Measurements from ENCODE around the gene DPP6. TPM values are rescaled to one million over a fixed set of nuclear protein-coding genes. Genes with fewer than 3 reads are reported as not detected.
"Not testable (repeated sequence)": the region's sequence is repeated elsewhere in the genome, so short reads cannot be mapped to it uniquely, and the experiment has no call there.

Gene DPP6
- total and polyA plus RNA-seq, 2 of the 8 experiments (the other 6 are each of a cell fraction or from before 2014, with no cell fraction given) = 4.7 to 6.8 TPM

- 93% methylated on average over 3 of the region's 3 CpGs; no CpG with 5 or more reads in 1 of the 2 experiments for WGBS, 2 experiments (ENCODE audit: extremely low coverage in 1 of 2, insufficient coverage in 1 of 2, insufficient read length in 1 of 2, insufficient replicate concordance in 2 of 2, low coverage in 1 of 2, low lambda C conversion rate in 2 of 2, missing lambda C conversion rate in 1 of 2)
These were observed 28.1 kb downstream of the DPP6 start for GRCh38 chr7:154080249-154080648.

DNA sequence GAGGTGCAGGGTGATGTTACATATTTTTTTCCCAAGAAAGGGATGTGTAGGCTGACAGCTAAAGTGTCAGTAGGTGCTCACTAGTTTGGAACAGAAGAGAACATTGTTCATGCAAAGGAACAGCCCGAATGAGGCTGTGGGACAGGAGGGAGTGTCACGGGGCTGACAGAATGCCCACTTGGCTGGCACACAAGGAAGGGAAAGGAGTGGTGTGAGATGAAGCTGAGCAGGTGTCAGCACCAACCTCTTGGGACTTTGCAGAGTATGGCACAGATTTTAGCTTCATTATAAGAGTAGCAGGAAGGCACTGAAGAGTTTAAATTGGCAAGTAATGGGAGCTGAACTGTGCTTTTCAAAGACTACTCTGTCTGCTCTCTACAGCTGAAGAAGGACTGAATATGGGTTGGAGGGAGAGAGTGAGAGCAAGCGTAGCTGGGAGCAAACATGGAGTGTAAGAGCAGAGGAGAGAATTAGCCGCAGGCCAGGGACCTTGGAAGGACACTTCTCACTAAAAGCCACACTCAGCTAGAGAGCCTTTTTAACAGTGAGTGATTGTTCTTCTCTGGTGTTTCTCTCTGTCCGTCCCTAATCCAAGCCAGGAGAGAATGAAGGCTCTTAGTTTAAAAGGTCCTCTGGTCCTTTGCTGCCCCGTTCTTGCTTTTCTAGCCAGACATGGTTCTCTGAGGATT, 35.0 kb downstream of the DPP6 start:
- H2BK12ac ChIP-seq (ENCODE audit: low read depth, low read length); H3K4me2 ChIP-seq (ENCODE audit: insufficient read depth in 1 of 2, low read depth in 2 of 2, low read length in 2 of 2); H3K79me1 ChIP-seq (ENCODE audit: low read depth, low read length); H4K5ac ChIP-seq (ENCODE audit: insufficient read length, low read depth, low read length); H2BK15ac ChIP-seq (ENCODE audit: low read length); H3K79me2 ChIP-seq (ENCODE audit: control insufficient read depth in 1 of 2, insufficient read depth in 2 of 2, low read length in 2 of 2); CTCF ChIA-PET (ENCODE audit: partially characterized antibody); H2BK20ac ChIP-seq (ENCODE audit: low read length); H2BK120ac ChIP-seq (replicated peaks; ENCODE audit: low read depth, low read length); H2AK5ac ChIP-seq (ENCODE audit: low read depth, low read length); FAIRE-seq; H4K91ac ChIP-seq (replicated peaks; ENCODE audit: insufficient read length, low read length); H4K8ac ChIP-seq (ENCODE audit: extremely low read depth, insufficient read depth, low read length); DNase-seq (ENCODE audit: low read depth in 1 of 2, low spot score in 2 of 2); H4K20me1 ChIP-seq (replicated peaks in 1 of 2; ENCODE audit: control insufficient read depth in 1 of 2, insufficient read depth in 2 of 2, low read length in 2 of 2); H3K56ac ChIP-seq (replicated peaks; ENCODE audit: insufficient read length, low read depth, low read length); H3K9ac ChIP-seq (replicated peaks in 1 of 4; ENCODE audit: extremely low read depth in 1 of 4, low read depth in 3 of 4, low read length in 3 of 4); H3K27me3 ChIP-seq (replicated peaks in 1 of 4; ENCODE audit: control insufficient read depth in 3 of 4, extremely low read depth in 1 of 4, insufficient read depth in 3 of 4, low read length in 3 of 4); H3K36me3 ChIP-seq (ENCODE audit: control insufficient read depth in 2 of 4, insufficient read depth in 4 of 4, low read length in 3 of 4); H3K14ac ChIP-seq (ENCODE audit: insufficient read length); H2AFZ ChIP-seq (ENCODE audit: low read length); H3K23ac ChIP-seq (ENCODE audit: insufficient read length); H3K4me1 ChIP-seq (replicated peaks in 1 of 4; ENCODE audit: control insufficient read depth in 3 of 4, insufficient read depth in 4 of 4, low read length in 3 of 4); H3K9me3 ChIP-seq (ENCODE audit: insufficient read depth in 2 of 2, low read depth in 1 of 2, low read length in 1 of 2); H3K4me3 ChIP-seq (ENCODE audit: extremely low read depth in 1 of 4, insufficient read depth in 2 of 4, low read depth in 3 of 4, low read length in 4 of 4); H3K4ac ChIP-seq (replicated peaks; ENCODE audit: insufficient read length, low read depth, low read length); H3K18ac ChIP-seq (ENCODE audit: extremely low read depth, low read length); POLR2A ChIA-PET (ENCODE audit: partially characterized antibody); H3K27ac ChIP-seq (ENCODE audit: low read depth, low read length); H3K23me2 ChIP-seq (ENCODE audit: low read depth, low read length); H2BK5ac ChIP-seq (ENCODE audit: low read depth, low read length): not testable (repeated sequence)
- WGBS, 2 experiments (ENCODE audit: extremely low coverage in 1 of 2, insufficient coverage in 1 of 2, insufficient read length in 1 of 2, insufficient replicate concordance in 2 of 2, low coverage in 1 of 2, low lambda C conversion rate in 2 of 2, missing lambda C conversion rate in 1 of 2) = 88% methylated on average over 5 of the region's 6 CpGs; no CpG with 5 or more reads in 1 of the 2 experiments

More at GRCh38 chr7:154080249-154080648, 28.1 kb downstream of the DPP6 start:
- H2AK5ac ChIP-seq (ENCODE audit: low read depth, low read length); H3K79me1 ChIP-seq (ENCODE audit: low read depth, low read length); H3K14ac ChIP-seq (ENCODE audit: insufficient read length); H2BK15ac ChIP-seq (ENCODE audit: low read length); H3K4me3 ChIP-seq (ENCODE audit: extremely low read depth in 1 of 4, insufficient read depth in 2 of 4, low read depth in 3 of 4, low read length in 4 of 4); H3K4me2 ChIP-seq (ENCODE audit: insufficient read depth in 1 of 2, low read depth in 2 of 2, low read length in 2 of 2); H4K5ac ChIP-seq (ENCODE audit: insufficient read length, low read depth, low read length); H2AFZ ChIP-seq (ENCODE audit: low read length); H4K20me1 ChIP-seq (replicated peaks in 1 of 2; ENCODE audit: control insufficient read depth in 1 of 2, insufficient read depth in 2 of 2, low read length in 2 of 2); H3K27me3 ChIP-seq (replicated peaks in 1 of 4; ENCODE audit: control insufficient read depth in 3 of 4, extremely low read depth in 1 of 4, insufficient read depth in 3 of 4, low read length in 3 of 4); POLR2A ChIA-PET (ENCODE audit: partially characterized antibody); FAIRE-seq; H3K4ac ChIP-seq (replicated peaks; ENCODE audit: insufficient read length, low read depth, low read length); H2BK5ac ChIP-seq (ENCODE audit: low read depth, low read length); DNase-seq (ENCODE audit: low read depth in 1 of 2, low spot score in 2 of 2); H3K4me1 ChIP-seq (replicated peaks in 1 of 4; ENCODE audit: control insufficient read depth in 3 of 4, insufficient read depth in 4 of 4, low read length in 3 of 4); H3K9me3 ChIP-seq (ENCODE audit: insufficient read depth in 2 of 2, low read depth in 1 of 2, low read length in 1 of 2); H3K9ac ChIP-seq (replicated peaks in 1 of 4; ENCODE audit: extremely low read depth in 1 of 4, low read depth in 3 of 4, low read length in 3 of 4); H2BK20ac ChIP-seq (ENCODE audit: low read length); H4K8ac ChIP-seq (ENCODE audit: extremely low read depth, insufficient read depth, low read length); H2BK12ac ChIP-seq (ENCODE audit: low read depth, low read length); H3K27ac ChIP-seq (ENCODE audit: low read depth, low read length); H2BK120ac ChIP-seq (replicated peaks; ENCODE audit: low read depth, low read length); H3K79me2 ChIP-seq (ENCODE audit: control insufficient read depth in 1 of 2, insufficient read depth in 2 of 2, low read length in 2 of 2); H3K23ac ChIP-seq (ENCODE audit: insufficient read length); CTCF ChIA-PET (ENCODE audit: partially characterized antibody); H3K36me3 ChIP-seq (ENCODE audit: control insufficient read depth in 2 of 4, insufficient read depth in 4 of 4, low read length in 3 of 4); H3K56ac ChIP-seq (replicated peaks; ENCODE audit: insufficient read length, low read depth, low read length); H4K91ac ChIP-seq (replicated peaks; ENCODE audit: insufficient read length, low read length); H3K23me2 ChIP-seq (ENCODE audit: low read depth, low read length); H3K18ac ChIP-seq (ENCODE audit: extremely low read depth, low read length): not testable (repeated sequence)
